Activated CD4-positive, alpha-beta T cell treated with anti-CD3 and anti-CD28 coated beads, Interleukin-2, amount 10 ng/mL, durations not matched to agents 7 days and 5 days (primary cell): ENCODE data around the gene AP4S1. TPM values are rescaled to one million over a fixed set of nuclear protein-coding genes. Genes with fewer than 3 reads are reported as not detected.
"Not testable (repeated sequence)": the region's sequence is repeated elsewhere in the genome, so short reads cannot be mapped to it uniquely, and the experiment has no call there.

Experiments used
- CTCF ChIA-PET: fragments of 350-600 bp; sonication (Branson Sonifier 250); formaldehyde crosslinking; loops from one replicate; lab custom pipeline; 2021; ENCODE audit warnings: antibody characterized with exemption; lab: Charles Lee
- POLR2A ChIA-PET: fragments of 350-600 bp; sonication (Branson Sonifier 250); formaldehyde crosslinking; loops from one replicate; lab custom pipeline; 2021; ENCODE audit warnings: antibody characterized with exemption; lab: Charles Lee
- DNase-seq: peaks from one replicate; pipeline ENCODE4 v3.0.0-alpha.2; 2020
- H3K27ac Mint-ChIP-seq: one replicate; pipeline ENCODE4 v1.8.0; 2021; ENCODE audit warnings: mild to moderate bottlenecking, moderate library complexity, mixed read lengths
- H3K27me3 Mint-ChIP-seq: one replicate; pipeline ENCODE4 v1.8.0; 2021; ENCODE audit warnings: mixed read lengths
- H3K36me3 Mint-ChIP-seq: one replicate; pipeline ENCODE4 v1.8.0; 2021; ENCODE audit warnings: low read depth, mixed read lengths
- H3K4me1 Mint-ChIP-seq: one replicate; pipeline ENCODE4 v1.8.0; 2021; ENCODE audit warnings: mixed read lengths
- H3K4me3 Mint-ChIP-seq: one replicate; pipeline ENCODE4 v1.8.0; 2021; ENCODE audit warnings: mild to moderate bottlenecking, moderate library complexity, mixed read lengths
- H3K9me3 Mint-ChIP-seq: one replicate; pipeline ENCODE4 v1.8.0; 2021; ENCODE audit warnings: mixed read lengths
- total RNA-seq, 2 experiments: library from RNA; stranded (reverse); gene quantifications; one replicate each; pipeline ENCODE4 v1.2.3, GENCODE V29; 2021

AP4S1 gene
- total RNA-seq, 2 experiments from 2014 or later: 5.1 to 6.4 TPM

DNA sequence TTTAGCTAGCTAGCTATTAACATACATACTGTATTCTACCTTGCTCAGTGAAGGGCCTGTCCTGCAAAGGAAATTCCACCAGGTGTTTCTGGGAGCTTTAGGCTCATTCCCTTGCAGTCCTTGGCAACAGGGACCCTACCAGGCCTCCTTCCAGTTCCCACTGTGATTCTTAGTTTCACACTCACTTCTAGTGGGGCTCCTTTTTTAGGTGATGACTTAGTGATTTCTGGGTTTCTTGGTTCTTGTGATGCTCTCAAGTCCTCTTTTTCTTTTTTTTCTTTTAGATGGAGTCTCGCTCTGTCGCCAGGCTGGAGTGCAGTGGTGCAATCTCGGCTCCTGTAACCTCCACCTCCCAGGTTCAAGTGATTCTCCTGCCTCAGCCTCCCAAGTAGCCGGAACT, 11.1 kb downstream of the AP4S1 start:
- no peaks in the 10 kb centered on the region for H3K36me3 Mint-ChIP-seq
- POLR2A ChIA-PET: no interaction called here

DNA sequence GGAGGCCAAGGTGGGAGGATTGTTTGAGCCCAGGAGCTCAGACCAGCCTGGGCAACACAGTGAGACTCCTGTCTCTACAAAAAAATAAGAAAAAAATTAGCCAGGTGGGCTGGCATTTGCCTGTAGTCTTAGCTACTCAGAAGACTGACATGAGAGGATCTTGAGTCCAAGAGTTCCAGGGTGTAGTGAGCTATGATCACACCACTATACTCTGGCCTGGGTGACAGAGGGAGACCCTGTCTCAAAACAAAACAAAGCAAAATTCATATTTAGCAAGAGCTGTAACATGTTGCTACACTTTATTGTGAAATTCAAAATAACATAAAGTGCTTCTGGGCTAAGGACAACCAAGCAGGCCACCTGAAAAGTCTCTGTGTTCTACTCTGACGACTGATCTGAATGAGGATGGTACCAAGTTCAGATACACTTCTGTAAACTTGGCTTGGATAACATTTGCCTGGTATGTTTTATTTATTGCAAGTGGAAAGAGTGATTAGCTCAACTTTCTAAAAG, 12.3 kb downstream of the AP4S1 start:
- Mint-ChIP-seq H3K4me3 (no peak overlapping the region), H3K36me3 (no peaks in the 10 kb centered on the region), H3K27ac (no peak overlapping the region), H3K9me3 (no peaks in the 10 kb centered on the region), H3K4me1 (peaks cover 4% of the 10 kb centered on the region), H3K27me3 (no peaks in the 10 kb centered on the region)
- DNase-seq: no peak
- ChIA-PET POLR2A (interaction anchor here (0.6 to 1.7 kb wide), 2 partner anchors 11 to 417 kb away, joined by 3 to 4 read pairs; partner anchors contain the start of gene STRN3), CTCF (interaction anchor here (2.1 kb wide), 1 partner anchor 10 kb away, joined by 5 read pairs; no protein-coding TSS in a partner anchor)

More for the DNA sequence above, 11.1 kb downstream of the AP4S1 start:
- CTCF ChIA-PET: no interaction called here
- Mint-ChIP-seq H3K4me1 (peaks cover 9% of the 10 kb centered on the region), H3K4me3 (no peak overlapping the region), H3K27ac (no peak overlapping the region), H3K27me3 (no peaks in the 10 kb centered on the region), H3K9me3 (no peaks in the 10 kb centered on the region)
- DNase-seq: no peak

DNA sequence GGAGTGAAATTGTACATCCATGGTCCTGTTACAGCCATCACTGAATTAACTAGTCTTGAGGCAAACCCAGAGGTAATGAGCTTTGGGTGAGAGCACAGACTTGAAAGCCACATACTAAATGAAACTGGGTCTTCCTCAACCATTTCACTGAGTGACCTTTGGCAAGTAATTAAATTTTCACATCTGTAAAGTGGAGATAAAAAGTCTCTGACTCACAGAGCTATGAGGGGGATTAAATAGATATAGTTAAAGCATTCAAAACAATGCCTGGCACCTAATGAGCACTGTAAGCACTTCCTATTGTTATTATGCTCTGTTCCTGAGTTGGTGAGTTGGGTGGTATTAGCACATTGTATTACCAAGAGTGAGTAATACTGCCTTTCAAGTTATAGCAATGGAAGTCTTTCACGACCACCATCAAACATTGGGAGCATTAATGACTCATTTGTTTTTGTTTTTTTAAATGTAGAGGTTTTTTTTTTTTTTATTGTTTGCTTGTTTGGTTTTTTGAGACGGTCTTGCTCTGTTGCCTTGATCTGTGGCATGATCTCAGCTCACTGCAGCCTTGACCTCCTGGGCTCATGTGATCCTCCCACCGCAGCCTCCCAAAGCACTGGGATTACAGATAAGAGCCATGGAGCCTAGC, 13.2 kb downstream of the AP4S1 start:
- peaks cover 2% of the 10 kb centered on the region for H3K4me1 Mint-ChIP-seq
- ChIA-PET POLR2A (interaction anchor here (1.7 kb wide), 1 partner anchor 12 kb away, joined by 4 read pairs; the partner anchor contains the start of gene STRN3), CTCF (interaction anchor here (2.1 kb wide), 1 partner anchor 11 kb away, joined by 5 read pairs; no protein-coding TSS in a partner anchor)
- no peak overlapping the region for H3K4me3 Mint-ChIP-seq
- H3K36me3 Mint-ChIP-seq: no peaks in the 10 kb centered on the region
- H3K27me3 Mint-ChIP-seq: no peaks in the 10 kb centered on the region
- no peaks in the 10 kb centered on the region for H3K9me3 Mint-ChIP-seq
- no peak for DNase-seq
- H3K27ac Mint-ChIP-seq: no peak overlapping the region

DNA sequence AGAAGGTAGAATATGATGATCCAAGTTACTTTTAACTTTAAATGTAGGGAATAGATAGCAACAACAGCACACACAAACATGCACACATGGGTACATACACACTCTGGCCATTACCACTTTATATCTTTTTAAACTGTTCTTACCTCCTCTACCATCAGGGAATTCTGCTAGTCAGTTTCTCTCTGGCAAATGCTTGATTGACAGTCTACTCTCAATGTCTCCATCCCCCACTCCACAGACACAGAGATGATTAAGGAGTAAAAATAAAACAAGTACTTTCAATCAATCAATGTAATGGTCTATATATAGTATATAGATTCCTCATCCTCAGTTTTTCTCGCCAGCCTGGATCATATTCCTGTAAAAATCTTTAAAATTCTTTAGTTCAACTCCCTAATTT, 16.9 kb downstream of the AP4S1 start:
- CTCF ChIA-PET: no interaction called here
- POLR2A ChIA-PET: no interaction called here
- H3K9me3 Mint-ChIP-seq: no peaks in the 10 kb centered on the region
- no peaks in the 10 kb centered on the region for H3K36me3 Mint-ChIP-seq
- H3K27ac Mint-ChIP-seq: no peak overlapping the region
- DNase-seq: no peak
- no peak overlapping the region for H3K4me3 Mint-ChIP-seq
- no peaks in the 10 kb centered on the region for H3K27me3 Mint-ChIP-seq
- peaks cover 1% of the 10 kb centered on the region for H3K4me1 Mint-ChIP-seq

DNA sequence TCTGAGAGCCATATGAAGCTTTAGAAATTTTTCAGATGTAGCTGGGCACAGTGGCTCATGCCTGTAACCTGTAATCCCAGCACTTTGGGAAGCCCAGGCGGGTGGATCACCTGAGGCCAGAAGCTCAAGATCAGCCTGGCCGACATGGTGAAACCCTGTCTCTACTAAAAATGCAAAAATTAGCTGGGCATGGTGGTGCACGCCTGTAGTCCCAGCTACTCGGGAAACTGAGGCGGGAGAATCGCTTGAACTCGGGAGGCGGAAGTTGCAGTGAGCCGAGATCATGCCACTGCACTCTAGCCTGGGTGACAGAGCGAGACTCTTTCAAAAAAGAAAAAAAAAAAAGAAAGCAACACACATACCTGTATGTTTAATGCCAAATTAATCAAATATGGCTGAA, 17.4 kb downstream of the AP4S1 start:
- POLR2A ChIA-PET, H3K36me3 Mint-ChIP-seq, H3K27ac Mint-ChIP-seq: not testable (repeated sequence)

DNA sequence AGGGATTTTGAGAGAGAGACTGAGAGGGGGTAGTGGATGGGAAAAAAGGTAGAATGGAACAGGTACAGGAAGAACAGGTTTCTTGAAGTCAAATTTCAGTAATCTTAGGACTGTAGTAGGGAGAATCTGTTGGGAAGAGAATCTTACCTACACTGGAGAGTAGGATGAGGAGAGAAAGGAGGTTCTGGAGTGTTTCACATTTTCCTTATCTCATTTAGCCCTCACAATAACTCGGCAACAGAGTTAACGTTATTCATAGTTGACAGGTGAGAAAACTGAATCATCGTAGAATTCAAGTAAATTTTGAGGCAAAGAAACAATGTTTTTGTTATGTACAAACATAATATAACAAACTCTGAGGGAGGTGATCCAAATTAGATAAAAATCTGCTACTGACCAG, 17.9 kb downstream of the AP4S1 start:
- Mint-ChIP-seq H3K9me3 (no peaks in the 10 kb centered on the region), H3K27ac (no peak overlapping the region), H3K4me3 (no peak overlapping the region), H3K27me3 (no peaks in the 10 kb centered on the region), H3K36me3 (no peaks in the 10 kb centered on the region), H3K4me1 (peaks cover 1% of the 10 kb centered on the region)
- DNase-seq: no peak
- ChIA-PET POLR2A (no interaction called here), CTCF (no interaction called here)

More for the DNA sequence above, 17.4 kb downstream of the AP4S1 start:
- H3K4me1 Mint-ChIP-seq, DNase-seq, CTCF ChIA-PET, H3K9me3 Mint-ChIP-seq, H3K4me3 Mint-ChIP-seq, H3K27me3 Mint-ChIP-seq: not testable (repeated sequence)

DNA sequence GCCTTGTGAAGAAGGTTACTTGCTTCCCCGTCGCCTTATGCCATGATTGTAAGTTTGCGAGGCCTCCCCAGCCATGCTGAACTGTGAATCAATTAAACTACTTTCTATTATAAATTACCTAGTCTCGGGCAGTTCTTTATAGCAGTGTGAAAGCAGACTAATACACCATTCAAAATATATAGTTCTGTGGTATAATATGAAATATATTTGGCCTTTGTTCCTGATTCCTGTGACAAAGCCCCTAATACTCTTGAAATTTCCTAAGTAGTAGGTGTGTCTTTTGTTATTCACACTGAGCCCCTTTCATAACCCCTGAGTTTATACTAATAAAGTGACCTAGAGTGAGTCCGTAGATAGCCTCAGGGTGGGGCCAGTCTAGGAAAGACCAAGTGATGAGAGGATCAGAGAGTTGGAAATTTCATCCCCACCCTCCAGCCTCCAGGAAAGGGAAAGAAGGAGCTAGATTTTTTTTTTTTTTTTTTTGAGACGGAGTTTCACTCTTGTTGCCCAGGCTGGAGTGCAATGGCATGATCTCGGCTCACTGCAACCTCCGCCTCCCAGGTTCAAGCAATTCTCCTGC, 20.1 kb downstream of the AP4S1 start:
- H3K4me1 Mint-ChIP-seq: peaks cover 1% of the 10 kb centered on the region
- no peak for DNase-seq
- CTCF ChIA-PET: no interaction called here
- no peak overlapping the region for H3K27ac Mint-ChIP-seq
- POLR2A ChIA-PET: no interaction called here
- H3K9me3 Mint-ChIP-seq: no peaks in the 10 kb centered on the region
- no peaks in the 10 kb centered on the region for H3K27me3 Mint-ChIP-seq
- no peak overlapping the region for H3K4me3 Mint-ChIP-seq
- no peaks in the 10 kb centered on the region for H3K36me3 Mint-ChIP-seq

DNA sequence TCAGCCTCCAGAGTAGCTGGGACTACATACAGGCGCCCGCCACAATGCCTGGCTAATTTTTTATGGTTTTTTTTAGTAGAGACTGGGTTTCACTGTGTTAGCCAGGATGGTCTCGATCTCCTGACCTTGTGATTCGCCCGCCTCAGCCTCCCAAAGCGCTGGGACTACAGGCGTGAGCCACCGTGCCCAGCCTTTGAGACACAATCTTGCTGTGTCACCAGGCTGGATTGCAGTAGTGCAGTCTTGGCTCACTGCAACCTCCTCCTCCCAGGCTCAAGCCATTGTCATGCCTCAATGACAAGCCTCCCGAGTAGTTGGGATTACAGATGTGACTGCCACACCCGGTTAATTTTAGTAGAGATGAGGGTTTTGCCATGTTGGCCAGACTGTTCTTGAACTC, 22.1 kb downstream of the AP4S1 start:
- no peak overlapping the region for H3K4me3 Mint-ChIP-seq
- H3K4me1 Mint-ChIP-seq: peaks cover 1% of the 10 kb centered on the region
- H3K9me3 Mint-ChIP-seq: no peaks in the 10 kb centered on the region
- CTCF ChIA-PET: no interaction called here
- DNase-seq: no peak
- no peaks in the 10 kb centered on the region for H3K27me3 Mint-ChIP-seq
- no peaks in the 10 kb centered on the region for H3K36me3 Mint-ChIP-seq
- H3K27ac Mint-ChIP-seq: no peak overlapping the region
- POLR2A ChIA-PET: no interaction called here

DNA sequence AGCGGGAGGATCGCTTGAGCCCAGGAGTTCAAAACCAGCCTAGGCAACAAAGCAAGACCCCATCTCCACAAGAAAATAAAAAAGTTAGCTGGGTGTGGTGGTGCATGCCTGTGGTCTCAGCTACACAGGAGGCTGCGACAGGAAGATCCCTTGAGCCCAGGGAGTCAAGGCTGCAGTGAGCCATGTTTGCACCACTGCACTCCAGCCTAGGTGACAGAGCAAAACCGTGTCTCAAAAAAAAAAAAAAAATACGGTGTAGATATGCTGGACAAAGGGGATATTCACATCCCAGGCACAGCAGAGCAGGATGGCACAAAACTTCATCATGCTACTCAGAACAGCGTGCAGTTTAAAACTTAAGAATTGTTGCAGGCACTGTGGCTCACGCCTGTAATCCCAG, 25.6 kb downstream of the AP4S1 start:
- no peak overlapping the region for H3K27ac Mint-ChIP-seq
- CTCF ChIA-PET: no interaction called here
- POLR2A ChIA-PET: no interaction called here
- no peak overlapping the region for H3K4me3 Mint-ChIP-seq
- H3K36me3 Mint-ChIP-seq: no peaks in the 10 kb centered on the region
- no peaks in the 10 kb centered on the region for H3K27me3 Mint-ChIP-seq
- peaks cover 1% of the 10 kb centered on the region for H3K4me1 Mint-ChIP-seq
- H3K9me3 Mint-ChIP-seq: no peaks in the 10 kb centered on the region
- DNase-seq: no peak

DNA sequence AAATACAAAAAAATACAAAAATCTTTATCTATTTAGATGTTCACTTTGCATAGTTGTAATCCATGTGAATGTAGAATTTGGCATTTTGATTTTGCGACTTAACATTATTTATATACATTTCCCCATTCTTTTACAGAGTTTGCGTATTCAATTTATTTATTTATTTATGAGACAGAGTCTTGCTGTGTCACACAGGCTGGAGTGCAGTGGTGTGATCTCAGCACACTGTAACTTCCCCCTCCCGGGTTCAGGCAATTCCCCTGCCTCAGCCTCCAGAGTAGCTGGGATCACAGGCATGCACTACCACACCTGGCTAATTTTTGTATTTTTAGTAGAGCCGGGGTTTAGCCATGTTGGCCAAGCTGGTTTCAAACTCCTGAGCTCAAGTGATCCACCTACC, 26.1 kb downstream of the AP4S1 start:
- H3K36me3 Mint-ChIP-seq: no peaks in the 10 kb centered on the region
- H3K4me1 Mint-ChIP-seq: peaks cover 1% of the 10 kb centered on the region
- ChIA-PET CTCF (no interaction called here), POLR2A (no interaction called here)
- no peak for DNase-seq
- no peak overlapping the region for H3K27ac Mint-ChIP-seq
- no peaks in the 10 kb centered on the region for H3K27me3 Mint-ChIP-seq
- no peak overlapping the region for H3K4me3 Mint-ChIP-seq
- no peaks in the 10 kb centered on the region for H3K9me3 Mint-ChIP-seq

DNA sequence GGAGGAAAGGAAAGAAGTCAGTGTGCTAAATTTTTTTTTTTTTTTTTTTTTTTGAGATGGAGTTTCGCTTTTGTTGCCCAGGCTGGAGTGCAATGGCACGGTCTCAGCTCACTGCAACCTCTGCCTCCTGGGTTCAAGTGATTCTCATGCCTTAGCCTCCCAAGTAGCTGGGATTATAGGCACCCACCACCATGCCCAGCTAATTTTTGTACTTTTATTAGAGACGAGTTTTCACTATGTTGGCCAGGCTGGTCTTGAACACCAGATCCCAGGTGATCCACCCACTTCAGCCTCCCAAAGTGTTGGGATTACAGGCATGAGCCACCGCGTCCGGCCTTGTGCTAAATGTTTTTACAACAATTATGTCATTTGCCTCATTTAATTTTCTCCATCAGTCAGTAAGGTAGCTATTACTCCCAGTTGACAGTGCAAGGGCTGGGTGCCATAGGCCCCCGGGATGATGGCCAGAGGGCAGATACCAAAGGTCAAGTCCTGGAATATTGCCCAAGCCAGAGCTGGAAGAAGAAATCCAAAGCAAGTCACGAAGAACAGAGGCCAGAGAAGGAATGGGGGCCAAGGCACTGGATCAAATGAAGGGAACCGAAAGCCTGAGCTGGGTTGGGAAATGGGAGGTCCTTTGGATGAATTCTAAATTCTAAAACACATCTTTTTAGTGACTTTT, 27.6 kb downstream of the AP4S1 start:
- DNase-seq, H3K9me3 Mint-ChIP-seq, H3K27me3 Mint-ChIP-seq, H3K27ac Mint-ChIP-seq, CTCF ChIA-PET, POLR2A ChIA-PET, H3K4me3 Mint-ChIP-seq, H3K4me1 Mint-ChIP-seq, H3K36me3 Mint-ChIP-seq: not testable (repeated sequence)

DNA sequence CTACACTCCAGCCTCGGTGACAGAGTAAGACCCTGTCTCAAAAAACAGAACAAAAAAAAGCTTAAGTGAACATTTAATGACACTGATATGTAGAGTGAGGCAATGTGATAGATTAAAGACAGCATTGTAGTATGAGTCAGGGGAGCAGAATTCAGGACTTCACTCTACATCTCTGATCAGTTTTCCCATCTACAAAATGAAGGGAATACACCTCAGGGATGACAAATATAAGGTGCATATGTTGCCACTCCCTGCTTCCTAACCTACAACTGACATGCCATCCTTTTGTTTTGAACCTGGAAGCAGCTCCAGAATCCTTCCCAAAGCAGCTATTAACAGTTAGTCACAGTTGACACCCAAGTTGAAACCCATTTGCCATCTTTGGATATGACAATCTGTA, 31.6 kb downstream of the AP4S1 start:
- Mint-ChIP-seq H3K27ac (no peak overlapping the region), H3K4me1 (peaks cover 7% of the 10 kb centered on the region), H3K4me3 (no peak overlapping the region), H3K9me3 (no peaks in the 10 kb centered on the region), H3K36me3 (no peaks in the 10 kb centered on the region), H3K27me3 (no peaks in the 10 kb centered on the region)
- ChIA-PET CTCF (interaction anchor here (0.6 to 0.7 kb wide), 2 partner anchors 62 to 220 kb away, joined by 3 to 4 read pairs; no protein-coding TSS in a partner anchor), POLR2A (no interaction called here)
- DNase-seq: no peak

DNA sequence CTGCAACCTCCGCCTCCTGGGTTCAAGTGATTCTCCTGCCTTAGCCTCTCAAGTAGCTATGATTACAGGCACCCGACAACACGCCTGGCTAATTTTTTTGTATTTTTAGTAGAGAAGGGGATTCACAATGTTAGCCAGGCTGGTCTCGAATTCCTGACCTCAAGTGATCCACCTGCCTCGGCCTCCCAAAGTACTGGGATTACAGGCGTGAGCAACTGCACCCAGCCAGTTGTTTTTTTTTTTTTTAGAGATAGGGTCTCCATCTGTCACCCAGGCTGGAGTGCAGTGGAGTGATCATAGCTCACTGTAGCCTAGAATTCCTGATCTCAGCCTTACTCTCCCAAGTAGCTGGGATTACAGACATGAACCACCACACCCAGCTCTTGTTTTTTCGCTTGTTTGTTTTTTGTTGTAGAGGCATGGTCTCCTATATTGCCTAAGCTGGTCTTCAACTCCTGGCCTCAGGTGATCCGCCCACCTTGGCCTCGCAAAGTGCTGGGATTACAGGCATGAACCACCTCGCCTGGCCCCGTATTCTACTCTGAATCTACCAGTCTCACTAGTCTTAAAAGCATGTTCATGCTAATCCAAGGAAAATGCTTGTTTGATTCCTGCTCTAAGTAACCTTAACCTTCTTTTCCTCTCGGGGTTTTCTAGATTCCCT, 32.4 kb downstream of the AP4S1 start:
- no peaks in the 10 kb centered on the region for H3K36me3 Mint-ChIP-seq
- POLR2A ChIA-PET: no interaction called here
- no peak overlapping the region for H3K4me3 Mint-ChIP-seq
- H3K27ac Mint-ChIP-seq: peak overlapping the region; percentile 9
- CTCF ChIA-PET: no interaction called here
- H3K9me3 Mint-ChIP-seq: no peaks in the 10 kb centered on the region
- H3K4me1 Mint-ChIP-seq: peaks cover 7% of the 10 kb centered on the region
- H3K27me3 Mint-ChIP-seq: no peaks in the 10 kb centered on the region
- no peak for DNase-seq
